GM12878 (cell line): Measurements from ENCODE around the gene TNFSF11. TPM values are rescaled to one million over a fixed set of nuclear protein-coding genes. Genes with fewer than 3 reads are reported as not detected.

Experiments
- ATF3 ChIP-seq: IDR thresholded peaks from 2 replicates; pipeline ENCODE4 v1.6.1; 2011; ENCODE audit warnings: low read depth, mild to moderate bottlenecking, low read length, moderate library complexity, borderline replicate concordance; ENCODE audit errors: extremely low read depth
- BHLHE40 ChIP-seq, 2 experiments: fragments of 450-650 bp in 1 of 2; IDR thresholded peaks; 2 replicates each; pipeline ENCODE4 v1.6.1; 2011 to 2017; ENCODE audit warnings: low read depth in 2 of 2, borderline replicate concordance in 1 of 2, improper control_type of control experiment in 1 of 2, low read length in 1 of 2, mild to moderate bottlenecking in 1 of 2
- BRCA1 ChIP-seq: IDR thresholded peaks from 2 replicates; pipeline ENCODE4 v1.6.1; 2011; ENCODE audit warnings: low read depth, low read length, improper control_type of control experiment
- CBX5 ChIP-seq: sonication (generic); IDR thresholded peaks from 2 replicates; pipeline ENCODE4 v1.6.1; 2016; ENCODE audit warnings: low read depth, moderate library complexity, mild to moderate bottlenecking, inconsistent platforms
- CHD4 ChIP-seq: fragments of 200-600 bp; sonication (generic); IDR thresholded peaks from 2 replicates; pipeline ENCODE4 v1.6.1; 2016; ENCODE audit warnings: mild to moderate bottlenecking
- MYC ChIP-seq: IDR thresholded peaks from 2 replicates; pipeline ENCODE4 v1.6.1; 2011; ENCODE audit warnings: mild to moderate bottlenecking, low read length, moderate library complexity, inconsistent platforms; ENCODE audit not compliant: insufficient read depth, insufficient replicate concordance, insufficient read length, severe bottlenecking
- NBN ChIP-seq: fragments of 450-650 bp; IDR thresholded peaks from 2 replicates; pipeline ENCODE4 v1.6.1; 2016
- NR2C1 ChIP-seq: fragments of 450-650 bp; IDR thresholded peaks from 2 replicates; pipeline ENCODE4 v1.6.1; 2017; ENCODE audit warnings: antibody characterized with exemption, mild to moderate bottlenecking, moderate library complexity
- NR2C2 ChIP-seq: IDR thresholded peaks from 2 replicates; pipeline ENCODE4 v1.6.1; 2011; ENCODE audit warnings: borderline replicate concordance, low read depth; ENCODE audit not compliant: control insufficient read depth, insufficient read length
- NRF1 ChIP-seq: conservative IDR thresholded peaks from 2 replicates; pipeline ENCODE4 v1.6.1; 2011; ENCODE audit warnings: mild to moderate bottlenecking, low read depth, low read length, improper control_type of control experiment
- REST ChIP-seq: IDR thresholded peaks from 2 replicates; pipeline ENCODE4 v1.6.1; 2012; ENCODE audit warnings: mild to moderate bottlenecking, low read depth, low read length
- SMAD5 ChIP-seq: IDR thresholded peaks from 2 replicates; pipeline ENCODE4 v1.6.1; 2016; ENCODE audit warnings: antibody characterized with exemption, low read depth
- SMARCA5 ChIP-seq: fragments of 450-650 bp; IDR thresholded peaks from 2 replicates; pipeline ENCODE4 v1.6.1; 2017; ENCODE audit warnings: mild to moderate bottlenecking
- SRF ChIP-seq, 2 experiments: IDR thresholded peaks; 2 replicates each; pipeline ENCODE4 v1.6.1; 2011; ENCODE audit warnings: low read depth in 2 of 2, low read length in 2 of 2, mild to moderate bottlenecking in 1 of 2, moderate library complexity in 1 of 2
- SUPT20H ChIP-seq: IDR thresholded peaks from 2 replicates; pipeline ENCODE4 v1.6.1; 2011; ENCODE audit warnings: low read depth, mild to moderate bottlenecking, low read length, moderate library complexity, borderline replicate concordance; ENCODE audit not compliant: control insufficient read depth
- ZBED1 ChIP-seq: IDR thresholded peaks from 2 replicates; pipeline ENCODE4 v1.6.1; 2016; ENCODE audit warnings: borderline replicate concordance
- ZNF384 ChIP-seq: IDR thresholded peaks from 2 replicates; pipeline ENCODE4 v1.6.1; 2012; ENCODE audit warnings: low read depth, mild to moderate bottlenecking, low read length, improper control_type of control experiment, borderline replicate concordance
- polyA plus RNA-seq, 11 experiments: library from polyadenylated mRNA; depleted of rRNA in 4 of 11; unstranded in 6 of 11; stranded (reverse) in 5 of 11; fragments of >200 nt; fragmentation: Nextera tagmentation in 4 of 11; fragmentation: Illumina TruSeq in 1 of 11; extraction: Ambion mirVana in 4 of 11; extraction: Trizol in 1 of 11; gene quantifications; 1 replicate in 1 of 11; 2 replicates in 10 of 11; pipeline versions ENCODE4 v1.2.1 to v1.2.3, GENCODE V29; 2011 to 2016; ENCODE audit warnings: inconsistent platforms in 2 of 11, missing spikeins in 2 of 11, low read depth in 1 of 11
- total RNA-seq, 4 experiments: library from RNA; depleted of rRNA in 3 of 4; stranded (reverse); fragments of >200 nt in 3 of 4; fragmentation: Illumina TruSeq in 1 of 4; extraction: Trizol in 1 of 4; gene quantifications; 2 replicates each; pipeline versions ENCODE4 v1.2.1 to v1.2.3, GENCODE V29; 2013 to 2021
- TF ChIP-seq, protein P1 (sequence below): IDR thresholded peaks from 2 replicates; pipeline ENCODE4 v1.6.1; 2011; ENCODE audit warnings: borderline replicate concordance, low read depth, mild to moderate bottlenecking, moderate library complexity, low read length; ENCODE audit not compliant: insufficient read depth, poor library complexity, severe bottlenecking
- TF ChIP-seq, protein P2 (sequence below), 3 experiments: IDR thresholded peaks in 2 of 3; conservative IDR thresholded peaks in 1 of 3; 2 replicates each; pipeline ENCODE4 v1.5.1; 2011; ENCODE audit warnings: low read depth in 3 of 3, low read length in 3 of 3, mild to moderate bottlenecking in 3 of 3, control low read depth in 2 of 3, moderate library complexity in 2 of 3, inconsistent platforms in 1 of 3, mixed read lengths in 1 of 3; ENCODE audit not compliant: control insufficient read depth in 2 of 3, insufficient read depth in 1 of 3; ENCODE audit errors: extremely low read depth in 1 of 3

The TNFSF11 gene
- total and polyA plus RNA-seq, 10 of the 15 experiments (the other 5 are each of a cell fraction or from before 2014, with no cell fraction given): 0.86 to 14.8 (median 10.0) TPM

DNA sequence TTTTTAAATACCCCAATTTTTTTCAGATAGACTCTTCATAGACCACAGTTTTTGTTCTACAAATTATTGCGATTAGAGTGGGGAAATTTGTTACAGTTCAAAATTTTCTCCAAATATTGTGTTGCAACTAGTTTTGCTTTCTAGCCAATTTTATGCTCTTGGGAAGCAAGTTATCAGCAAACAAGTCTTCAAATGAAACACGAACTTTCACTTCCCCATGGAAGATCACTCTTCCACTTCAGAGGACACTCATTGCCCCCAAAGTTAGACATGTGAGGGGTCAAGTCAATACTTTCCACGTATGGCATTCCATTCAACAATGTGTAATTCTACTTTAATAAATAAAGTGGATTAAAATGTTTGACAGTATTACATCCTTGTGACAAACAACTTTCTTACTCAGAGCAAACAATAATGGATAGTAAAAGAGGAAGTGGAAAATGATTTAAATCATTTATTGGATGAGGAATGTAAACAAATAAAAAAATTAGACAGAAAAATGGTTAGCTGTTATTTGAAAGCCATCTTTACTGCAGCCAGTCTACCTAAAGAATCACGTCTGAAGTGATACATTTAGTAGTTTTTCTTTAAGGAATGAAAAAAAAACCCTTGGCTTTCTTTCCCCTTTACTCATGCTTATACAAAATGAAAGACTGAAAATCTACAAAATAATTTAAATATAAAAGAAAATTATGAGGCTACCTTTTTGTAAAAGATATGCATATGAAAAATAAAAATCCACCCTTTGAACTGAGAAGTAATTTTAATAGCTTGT lies 41.2 kb upstream of the TNFSF11 start (continued):
- TF ChIP-seq, protein P1, sequence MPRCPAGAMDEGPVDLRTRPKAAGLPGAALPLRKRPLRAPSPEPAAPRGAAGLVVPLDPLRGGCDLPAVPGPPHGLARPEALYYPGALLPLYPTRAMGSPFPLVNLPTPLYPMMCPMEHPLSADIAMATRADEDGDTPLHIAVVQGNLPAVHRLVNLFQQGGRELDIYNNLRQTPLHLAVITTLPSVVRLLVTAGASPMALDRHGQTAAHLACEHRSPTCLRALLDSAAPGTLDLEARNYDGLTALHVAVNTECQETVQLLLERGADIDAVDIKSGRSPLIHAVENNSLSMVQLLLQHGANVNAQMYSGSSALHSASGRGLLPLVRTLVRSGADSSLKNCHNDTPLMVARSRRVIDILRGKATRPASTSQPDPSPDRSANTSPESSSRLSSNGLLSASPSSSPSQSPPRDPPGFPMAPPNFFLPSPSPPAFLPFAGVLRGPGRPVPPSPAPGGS: no peak
- TF ChIP-seq BRCA1 (no peak), CHD4 (no peak), SRF (IDR thresholded peaks at IDR 0.05; ENCODE audit: low read depth in 2 of 2, low read length in 2 of 2) (no peak), NR2C1 (no peak), REST (no peak), CBX5 (peak; percentile 51; the same call in 1 of the 2 replicates), MYC (no peak), BHLHE40 (IDR thresholded peaks at IDR 0.05; ENCODE audit: borderline replicate concordance in 1 of 2, low read depth in 2 of 2, low read length in 1 of 2) (0 out of 4 replicates have a peak, but pooled peaks have one; percentile 38 to 45), SMARCA5 (no peak), NBN (0 out of 2 replicates have a peak, but pooled peaks have one; percentile 37), ZNF384 (no peak), SMAD5 (no peak), NR2C2 (no peak), ZBED1 (no peak; the same call in 1 of the 2 replicates), ATF3 (no peak), NRF1 (no peak), SUPT20H (no peak)
- TF ChIP-seq, protein P2, sequence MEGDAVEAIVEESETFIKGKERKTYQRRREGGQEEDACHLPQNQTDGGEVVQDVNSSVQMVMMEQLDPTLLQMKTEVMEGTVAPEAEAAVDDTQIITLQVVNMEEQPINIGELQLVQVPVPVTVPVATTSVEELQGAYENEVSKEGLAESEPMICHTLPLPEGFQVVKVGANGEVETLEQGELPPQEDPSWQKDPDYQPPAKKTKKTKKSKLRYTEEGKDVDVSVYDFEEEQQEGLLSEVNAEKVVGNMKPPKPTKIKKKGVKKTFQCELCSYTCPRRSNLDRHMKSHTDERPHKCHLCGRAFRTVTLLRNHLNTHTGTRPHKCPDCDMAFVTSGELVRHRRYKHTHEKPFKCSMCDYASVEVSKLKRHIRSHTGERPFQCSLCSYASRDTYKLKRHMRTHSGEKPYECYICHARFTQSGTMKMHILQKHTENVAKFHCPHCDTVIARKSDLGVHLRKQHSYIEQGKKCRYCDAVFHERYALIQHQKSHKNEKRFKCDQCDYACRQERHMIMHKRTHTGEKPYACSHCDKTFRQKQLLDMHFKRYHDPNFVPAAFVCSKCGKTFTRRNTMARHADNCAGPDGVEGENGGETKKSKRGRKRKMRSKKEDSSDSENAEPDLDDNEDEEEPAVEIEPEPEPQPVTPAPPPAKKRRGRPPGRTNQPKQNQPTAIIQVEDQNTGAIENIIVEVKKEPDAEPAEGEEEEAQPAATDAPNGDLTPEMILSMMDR (IDR thresholded peaks at IDR 0.05 in 2 of 3, conservative IDR thresholded peaks at IDR 0.05 in 1 of 3; ENCODE audit: control insufficient read depth in 2 of 3, extremely low read depth in 1 of 3, insufficient read depth in 1 of 3, low read depth in 3 of 3, low read length in 3 of 3): no peak
